ENCODE measurements around the gene NTRK1.

NTRK1 gene

DNA sequence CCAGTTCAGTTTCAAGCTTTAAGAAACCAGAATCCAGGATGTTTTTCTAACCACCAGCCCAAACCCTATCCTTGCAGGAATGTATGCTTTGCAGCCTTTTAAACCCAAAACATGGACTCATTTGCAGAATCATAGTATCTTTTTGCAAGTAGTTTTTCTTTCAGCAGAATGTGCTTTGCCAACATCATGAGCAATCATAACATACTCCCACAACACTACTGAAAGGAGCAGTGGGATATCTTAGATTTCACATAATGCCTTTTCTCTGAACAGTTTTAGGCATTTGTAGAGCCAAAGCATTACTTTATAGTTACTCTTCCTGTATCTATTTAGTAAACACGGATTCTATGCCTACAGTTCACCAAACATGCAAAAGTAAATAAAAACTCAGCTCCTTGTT lies 34.0 kb upstream of the NTRK1 start:
- H3K4me3 ChIP-seq (ENCODE audit: low read depth, low read length) = no peak overlapping the region
- TF ChIP-seq, protein P1, sequence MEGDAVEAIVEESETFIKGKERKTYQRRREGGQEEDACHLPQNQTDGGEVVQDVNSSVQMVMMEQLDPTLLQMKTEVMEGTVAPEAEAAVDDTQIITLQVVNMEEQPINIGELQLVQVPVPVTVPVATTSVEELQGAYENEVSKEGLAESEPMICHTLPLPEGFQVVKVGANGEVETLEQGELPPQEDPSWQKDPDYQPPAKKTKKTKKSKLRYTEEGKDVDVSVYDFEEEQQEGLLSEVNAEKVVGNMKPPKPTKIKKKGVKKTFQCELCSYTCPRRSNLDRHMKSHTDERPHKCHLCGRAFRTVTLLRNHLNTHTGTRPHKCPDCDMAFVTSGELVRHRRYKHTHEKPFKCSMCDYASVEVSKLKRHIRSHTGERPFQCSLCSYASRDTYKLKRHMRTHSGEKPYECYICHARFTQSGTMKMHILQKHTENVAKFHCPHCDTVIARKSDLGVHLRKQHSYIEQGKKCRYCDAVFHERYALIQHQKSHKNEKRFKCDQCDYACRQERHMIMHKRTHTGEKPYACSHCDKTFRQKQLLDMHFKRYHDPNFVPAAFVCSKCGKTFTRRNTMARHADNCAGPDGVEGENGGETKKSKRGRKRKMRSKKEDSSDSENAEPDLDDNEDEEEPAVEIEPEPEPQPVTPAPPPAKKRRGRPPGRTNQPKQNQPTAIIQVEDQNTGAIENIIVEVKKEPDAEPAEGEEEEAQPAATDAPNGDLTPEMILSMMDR (IDR thresholded peaks at IDR 0.05; ENCODE audit: borderline replicate concordance, insufficient read depth, low read depth, low read length) = no peak

DNA sequence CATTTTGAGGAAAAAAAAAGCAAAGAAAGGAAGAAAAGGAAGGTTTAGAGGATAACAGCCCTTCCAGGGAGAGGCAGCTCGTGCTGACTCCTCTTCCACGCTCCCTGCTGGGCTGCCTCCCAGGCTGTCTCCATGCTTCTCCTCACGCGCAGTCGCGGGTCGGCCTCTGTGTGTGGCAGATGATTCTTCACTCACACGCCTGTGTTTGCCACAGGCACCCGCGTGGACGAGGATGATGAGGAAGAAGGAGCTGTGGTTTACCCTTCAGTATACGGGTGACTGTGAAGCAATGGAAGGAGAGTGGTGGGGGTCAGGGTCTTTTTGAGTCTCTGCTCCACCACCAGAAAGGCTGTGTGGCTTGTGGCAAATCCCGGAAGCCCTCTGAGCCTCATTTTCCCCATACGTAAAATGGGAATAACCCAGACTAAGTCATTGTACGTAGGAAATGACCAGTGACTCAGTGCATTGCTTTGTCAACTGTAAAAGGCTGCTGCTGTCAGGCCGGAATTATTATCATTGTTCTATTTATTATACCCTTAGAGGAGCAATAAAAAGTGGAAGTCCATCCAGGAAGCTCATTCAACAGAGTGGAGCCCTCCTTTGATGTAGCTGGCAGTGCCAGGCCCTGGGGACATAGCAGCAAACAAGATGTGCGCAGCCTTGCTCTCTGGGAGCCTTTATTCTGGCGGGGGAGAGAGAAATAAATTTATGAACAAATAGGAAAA lies 32.1 kb upstream of the NTRK1 start:
- TF ChIP-seq, protein P1 (IDR thresholded peaks at IDR 0.05; ENCODE audit: borderline replicate concordance, insufficient read depth, low read depth, low read length) = no peak
- no peak overlapping the region for H3K4me3 ChIP-seq (ENCODE audit: low read depth, low read length)

DNA sequence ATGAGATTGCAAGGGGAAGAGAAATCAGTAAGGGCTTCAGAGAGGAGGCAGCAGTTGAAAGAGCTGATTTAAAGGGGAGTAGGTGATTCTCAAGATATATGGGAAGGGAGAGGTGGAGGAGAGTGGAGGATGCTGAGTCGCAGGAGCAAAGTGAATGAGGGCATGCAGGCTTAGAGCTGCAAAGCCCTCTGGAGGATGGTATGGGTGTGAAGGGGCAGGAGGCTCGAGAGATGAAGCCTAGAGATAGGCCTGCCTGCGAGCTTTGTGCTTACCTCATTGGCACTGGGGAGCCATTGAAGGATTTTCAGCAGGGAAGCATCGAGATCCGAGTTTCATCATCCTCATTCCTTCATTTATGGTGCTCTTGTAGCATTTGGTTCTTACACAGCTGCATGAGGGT lies 28.2 kb upstream of the NTRK1 start:
- no peak overlapping the region for H3K4me3 ChIP-seq (ENCODE audit: low read depth, low read length)
- TF ChIP-seq, protein P1 (IDR thresholded peaks at IDR 0.05; ENCODE audit: borderline replicate concordance, insufficient read depth, low read depth, low read length) = no peak

DNA sequence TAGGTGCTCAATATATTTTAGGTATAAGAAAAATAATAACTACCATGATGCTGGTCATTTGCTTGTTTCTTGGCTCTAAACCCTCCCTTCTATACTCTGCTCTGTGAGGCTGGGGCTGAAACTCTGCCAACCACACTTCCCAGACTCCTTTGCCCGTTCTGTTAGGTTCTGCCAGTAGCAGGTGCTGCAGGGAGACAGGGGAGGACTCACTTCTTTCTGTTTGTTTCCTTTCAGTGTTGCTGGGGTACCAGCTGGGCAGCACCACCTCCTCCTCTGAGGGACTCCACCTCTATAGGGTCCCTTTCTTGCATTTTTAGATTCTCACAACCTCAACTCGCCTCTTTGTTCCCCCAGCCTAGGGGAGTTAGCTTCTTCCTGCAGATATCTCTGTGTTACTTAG lies 27.1 kb upstream of the NTRK1 start:
- H3K4me3 ChIP-seq (ENCODE audit: low read depth, low read length) = no peak overlapping the region
- TF ChIP-seq, protein P1 (IDR thresholded peaks at IDR 0.05; ENCODE audit: borderline replicate concordance, insufficient read depth, low read depth, low read length) = no peak

DNA sequence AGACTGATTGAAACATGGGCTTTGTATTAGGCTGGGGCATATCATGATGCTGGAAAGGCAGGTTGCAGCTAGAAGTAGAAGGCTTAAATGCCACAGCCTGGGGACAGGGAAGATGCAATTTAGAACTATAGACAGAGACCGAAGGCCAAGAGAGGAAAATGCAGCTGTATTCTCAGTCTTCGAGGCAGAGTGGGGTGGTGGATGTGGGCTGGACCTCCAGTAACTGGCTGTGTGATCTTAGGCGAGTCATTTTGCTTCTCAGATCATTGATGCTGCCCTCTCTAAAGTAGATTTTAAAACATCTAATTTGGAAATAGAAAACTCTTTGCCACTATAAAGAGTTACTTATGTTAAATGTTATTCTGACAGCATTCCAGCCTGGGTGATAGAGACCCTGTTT lies 26.3 kb upstream of the NTRK1 start:
- H3K4me3 ChIP-seq (ENCODE audit: low read depth, low read length) = no peak overlapping the region
- TF ChIP-seq, protein P1 (IDR thresholded peaks at IDR 0.05; ENCODE audit: borderline replicate concordance, insufficient read depth, low read depth, low read length) = no peak

DNA sequence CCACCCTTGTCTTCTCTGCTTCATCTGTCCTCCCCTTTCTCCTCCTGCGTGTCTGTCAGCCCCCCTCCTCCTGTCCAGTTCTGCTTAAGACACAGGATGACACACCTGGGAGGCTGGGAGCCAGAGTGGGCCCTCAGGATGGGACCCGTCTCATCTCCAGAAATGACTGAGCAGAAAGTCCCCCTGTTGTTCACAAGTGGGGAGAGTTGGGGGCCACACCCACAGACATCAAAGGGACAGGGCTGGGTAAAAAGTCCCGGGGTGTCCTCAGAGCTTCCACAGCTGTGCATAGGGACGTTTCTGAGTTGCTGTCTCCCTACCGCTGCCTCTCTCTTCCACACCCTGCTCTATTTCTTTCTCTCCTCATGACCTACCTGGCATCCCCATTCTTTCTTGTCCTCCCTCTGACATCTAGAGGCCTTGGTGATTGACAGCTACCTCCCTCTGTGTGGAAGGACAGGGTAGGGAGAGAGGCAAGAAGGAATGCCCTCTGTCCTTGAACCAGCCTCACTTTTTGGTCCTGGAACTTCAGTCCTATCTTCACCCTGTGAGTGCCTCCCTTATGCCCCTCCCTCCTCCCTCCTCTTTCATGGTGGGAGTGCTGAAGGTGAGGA lies 24.5 kb upstream of the NTRK1 start:
- TF ChIP-seq, protein P1 (IDR thresholded peaks at IDR 0.05; ENCODE audit: borderline replicate concordance, insufficient read depth, low read depth, low read length) = no peak
- no peak overlapping the region for H3K4me3 ChIP-seq (ENCODE audit: low read depth, low read length)

DNA sequence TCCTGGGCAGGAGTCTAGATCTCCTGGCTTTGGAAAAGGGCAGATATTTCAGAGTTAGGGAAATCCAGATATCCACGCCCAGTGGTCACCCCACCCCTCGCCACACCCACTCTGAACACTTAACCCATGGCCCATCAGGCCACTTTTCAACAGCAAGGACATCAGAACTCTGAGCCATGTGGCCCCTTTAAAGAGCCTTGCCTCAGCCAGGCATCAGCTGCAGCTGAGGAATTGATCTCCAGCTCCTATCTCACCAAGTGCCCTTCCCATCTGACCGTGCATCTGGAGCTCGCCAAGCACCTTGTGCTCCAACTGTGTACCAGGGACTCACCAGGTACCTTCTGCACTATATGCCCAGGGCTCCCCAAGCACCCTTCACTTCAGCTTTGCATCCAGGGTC lies 23.8 kb upstream of the NTRK1 start:
- H3K4me3 ChIP-seq (ENCODE audit: low read depth, low read length) = no peak overlapping the region
- TF ChIP-seq, protein P1 (IDR thresholded peaks at IDR 0.05; ENCODE audit: borderline replicate concordance, insufficient read depth, low read depth, low read length) = no peak

All from GM12875 (cell line).